ENCODE results near the gene KIF6.
"Not testable (repeated sequence)": the region's sequence is repeated elsewhere in the genome, so short reads cannot be mapped to it uniquely, and the experiment has no call there.

The KIF6 gene

DNA sequence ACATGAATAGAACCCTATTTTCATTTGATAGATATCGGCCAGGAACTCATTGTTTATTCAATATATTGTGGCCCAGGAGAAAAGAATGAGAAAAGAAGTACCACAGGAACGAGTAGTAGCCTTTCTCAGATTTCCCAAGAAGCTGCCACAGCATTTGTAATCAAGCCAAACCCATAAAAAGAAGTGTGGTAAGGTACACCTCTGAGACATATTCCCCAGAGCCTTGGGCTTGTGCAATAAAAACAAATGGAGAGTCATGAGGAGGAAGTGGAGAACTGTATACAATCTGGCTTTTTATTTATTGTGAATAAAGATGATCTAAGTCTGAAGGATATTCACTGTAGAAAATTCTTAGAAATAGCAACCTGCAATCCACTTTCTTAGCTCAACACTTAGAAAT, 36.7 kb downstream of the KIF6 start:
- peaks cover 32% of the 10 kb centered on the region for H3K27me3 Mint-ChIP-seq
- H3K9me3 Mint-ChIP-seq, result no peaks in the 10 kb centered on the region
- H3K4me3 Mint-ChIP-seq, result no peak overlapping the region
- no peaks in the 10 kb centered on the region for H3K36me3 Mint-ChIP-seq (ENCODE audit: low read depth)
- no peak overlapping the region for H3K27ac Mint-ChIP-seq
- H3K4me1 Mint-ChIP-seq (ENCODE audit: low read depth), result no peaks in the 10 kb centered on the region

DNA sequence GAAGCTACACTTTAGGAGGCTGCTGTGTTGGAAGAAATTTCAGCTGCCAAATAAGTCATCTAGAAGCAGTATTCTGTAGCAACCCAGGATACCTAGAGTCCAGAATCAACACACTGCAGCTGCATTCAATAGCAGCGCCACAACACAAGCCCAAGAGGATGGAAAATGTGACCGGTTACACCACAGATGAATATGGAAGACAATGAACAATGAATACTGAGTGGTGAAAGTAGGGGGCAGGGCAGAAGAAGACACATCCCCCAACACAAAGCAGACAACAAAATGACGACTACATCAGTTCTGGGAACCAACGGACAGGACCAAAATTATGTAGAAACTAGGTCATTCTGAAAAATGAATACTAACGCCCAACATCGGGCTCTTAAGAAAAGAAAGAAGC, 38.2 kb downstream of the KIF6 start:
- Mint-ChIP-seq H3K36me3 (ENCODE audit: low read depth) (no peaks in the 10 kb centered on the region), H3K4me1 (ENCODE audit: low read depth) (no peaks in the 10 kb centered on the region), H3K4me3 (no peak overlapping the region), H3K27ac (no peak overlapping the region), H3K9me3 (no peaks in the 10 kb centered on the region), H3K27me3 (peaks cover 36% of the 10 kb centered on the region)

DNA sequence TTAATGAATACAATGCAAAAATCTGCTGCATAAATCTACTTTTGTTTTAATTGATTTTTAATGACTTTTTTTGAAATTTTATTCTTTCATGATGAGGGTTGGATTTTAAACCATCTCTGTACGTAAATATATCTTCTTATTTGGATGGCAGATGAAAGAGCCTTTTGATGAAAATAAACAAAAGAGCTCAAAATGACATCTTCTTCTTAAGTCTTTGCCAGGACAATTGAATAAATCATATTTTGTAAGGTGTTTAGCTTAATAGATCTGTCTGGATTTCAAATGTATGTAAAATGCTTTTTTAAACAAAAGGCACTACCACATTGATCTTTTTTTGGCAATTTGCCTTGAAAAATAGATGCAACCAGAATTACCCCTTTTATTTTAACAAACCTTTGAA, 39.3 kb downstream of the KIF6 start:
- Mint-ChIP-seq H3K36me3 (ENCODE audit: low read depth) (no peaks in the 10 kb centered on the region), H3K4me1 (ENCODE audit: low read depth) (no peaks in the 10 kb centered on the region), H3K27me3 (peaks cover 41% of the 10 kb centered on the region), H3K27ac (no peak overlapping the region), H3K9me3 (no peaks in the 10 kb centered on the region), H3K4me3 (no peak overlapping the region)

DNA sequence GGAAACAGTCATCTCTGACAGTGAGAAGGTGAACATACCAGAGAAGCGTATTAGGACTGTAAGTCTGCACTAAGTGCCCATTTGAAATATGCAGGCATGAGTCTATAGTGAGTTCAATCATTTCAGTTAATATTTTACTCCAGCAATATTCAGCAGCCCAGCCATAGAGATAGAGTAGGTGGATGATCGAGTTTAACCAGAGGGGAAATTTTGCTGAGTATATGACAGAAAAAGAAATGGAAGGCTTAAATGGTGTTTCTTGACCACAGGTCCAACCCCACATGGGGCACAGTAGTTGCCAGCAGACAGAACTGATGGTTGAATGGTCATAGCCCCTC, 39.8 kb downstream of the KIF6 start:
- H3K27ac Mint-ChIP-seq, result no peak overlapping the region
- no peaks in the 10 kb centered on the region for H3K36me3 Mint-ChIP-seq (ENCODE audit: low read depth)
- H3K4me1 Mint-ChIP-seq (ENCODE audit: low read depth), result no peaks in the 10 kb centered on the region
- H3K27me3 Mint-ChIP-seq, result peaks cover 38% of the 10 kb centered on the region
- no peak overlapping the region for H3K4me3 Mint-ChIP-seq
- H3K9me3 Mint-ChIP-seq, result no peaks in the 10 kb centered on the region

DNA sequence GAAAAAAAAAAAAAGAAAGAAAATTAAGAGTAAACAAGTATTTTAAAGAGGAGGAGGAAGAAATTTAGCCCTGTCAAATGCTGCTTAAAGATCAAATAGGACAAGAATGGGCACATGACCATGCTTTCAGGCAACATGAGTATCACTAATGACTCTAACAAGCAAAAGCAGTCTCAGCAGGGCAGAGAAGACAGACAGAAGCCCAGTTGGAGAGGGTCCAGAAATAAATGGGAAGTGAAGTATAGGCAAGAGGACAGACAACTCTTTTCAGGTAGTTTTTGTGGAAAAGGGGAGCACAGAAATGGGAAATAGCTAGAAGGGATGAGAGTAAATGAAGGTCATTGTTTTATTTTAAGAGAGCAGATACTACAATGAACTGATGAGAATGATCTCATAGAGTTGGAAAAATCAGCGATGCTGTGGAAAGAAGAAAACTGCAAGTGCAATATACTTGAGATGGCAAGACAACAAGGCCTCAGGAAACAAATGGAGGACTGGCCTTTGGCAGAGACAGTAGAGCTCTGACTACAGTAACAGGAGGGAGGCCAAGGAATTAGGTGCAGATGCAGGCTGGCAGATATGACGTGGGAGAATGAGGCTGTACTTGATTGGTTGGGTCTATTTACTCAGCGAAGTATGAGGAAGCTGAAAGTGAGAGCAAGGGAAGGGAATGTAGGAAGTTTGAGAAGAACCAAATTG, 40.3 kb downstream of the KIF6 start:
- Mint-ChIP-seq H3K9me3 (no peaks in the 10 kb centered on the region), H3K4me3 (no peak overlapping the region), H3K4me1 (ENCODE audit: low read depth) (no peaks in the 10 kb centered on the region), H3K27ac (no peak overlapping the region), H3K27me3 (peaks cover 33% of the 10 kb centered on the region), H3K36me3 (ENCODE audit: low read depth) (no peaks in the 10 kb centered on the region)

DNA sequence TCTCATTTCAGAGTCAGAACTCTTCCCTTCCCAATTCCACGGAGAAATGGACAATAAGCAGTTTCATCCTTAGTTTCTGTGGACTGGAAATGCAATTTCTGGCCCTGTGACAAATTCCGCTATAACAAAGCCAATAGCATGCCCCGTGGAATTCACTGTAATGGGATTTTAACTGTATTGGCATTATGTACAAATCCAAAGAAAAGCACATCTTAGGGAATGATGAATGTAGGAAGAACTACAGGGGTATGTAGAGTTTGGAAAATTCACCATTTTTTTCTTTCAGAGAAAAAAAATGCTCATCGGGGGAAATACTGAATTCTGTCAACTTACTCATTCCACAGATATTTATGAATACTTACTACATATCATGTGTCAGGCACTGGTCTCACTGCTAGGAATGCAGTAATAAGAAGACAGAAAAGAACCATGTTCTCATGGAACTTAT, 43.5 kb downstream of the KIF6 start:
- H3K36me3 Mint-ChIP-seq (ENCODE audit: low read depth), result no peaks in the 10 kb centered on the region
- peaks cover 3% of the 10 kb centered on the region for H3K9me3 Mint-ChIP-seq
- no peak overlapping the region for H3K4me3 Mint-ChIP-seq
- H3K27me3 Mint-ChIP-seq, result peaks cover 32% of the 10 kb centered on the region
- no peaks in the 10 kb centered on the region for H3K4me1 Mint-ChIP-seq (ENCODE audit: low read depth)
- no peak overlapping the region for H3K27ac Mint-ChIP-seq

DNA sequence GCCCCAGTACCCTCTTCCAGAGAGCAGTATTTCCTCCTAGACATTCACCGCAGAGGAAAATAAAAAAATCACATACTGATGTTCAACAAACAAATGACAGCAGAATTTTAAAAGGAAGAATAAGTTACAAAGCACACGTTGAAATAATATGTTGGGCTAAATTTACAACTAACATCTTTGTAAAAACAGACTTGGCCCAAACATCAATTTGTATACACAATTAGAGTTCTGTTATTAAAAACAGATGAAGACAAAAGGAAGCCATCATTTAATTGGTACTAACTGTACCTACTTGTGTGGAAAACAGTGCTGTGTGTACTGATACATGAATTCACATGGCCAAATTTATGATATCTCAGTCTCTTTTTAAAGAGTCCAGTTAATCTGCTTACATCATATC, 46.3 kb downstream of the KIF6 start:
- H3K4me1 Mint-ChIP-seq (ENCODE audit: low read depth), result no peaks in the 10 kb centered on the region
- H3K4me3 Mint-ChIP-seq, result no peak overlapping the region
- H3K27ac Mint-ChIP-seq, result no peak overlapping the region
- peaks cover 23% of the 10 kb centered on the region for H3K27me3 Mint-ChIP-seq
- H3K36me3 Mint-ChIP-seq (ENCODE audit: low read depth), result no peaks in the 10 kb centered on the region
- peaks cover 3% of the 10 kb centered on the region for H3K9me3 Mint-ChIP-seq

DNA sequence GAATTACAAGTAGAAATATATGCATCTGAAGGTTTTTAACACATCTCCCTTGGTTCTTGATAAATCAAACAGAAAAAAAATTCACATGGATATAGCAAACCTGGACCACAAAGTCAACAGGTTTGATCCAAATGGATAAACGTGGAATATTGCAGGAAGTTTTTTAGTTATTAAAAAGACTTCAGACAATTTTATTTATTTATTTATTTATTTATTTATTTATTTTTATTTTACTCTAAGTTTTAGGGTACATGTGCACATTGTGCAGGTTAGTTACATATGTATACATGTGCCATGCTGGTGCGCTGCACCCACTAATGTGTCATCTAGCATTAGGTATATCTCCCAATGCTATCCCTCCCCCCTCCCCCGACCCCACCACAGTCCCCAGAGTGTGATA, 47.9 kb downstream of the KIF6 start:
- not testable (repeated sequence) for H3K4me1 Mint-ChIP-seq (ENCODE audit: low read depth); H3K36me3 Mint-ChIP-seq (ENCODE audit: low read depth); H3K4me3 Mint-ChIP-seq; H3K27ac Mint-ChIP-seq; H3K9me3 Mint-ChIP-seq
- peaks cover 19% of the 10 kb centered on the region for H3K27me3 Mint-ChIP-seq

DNA sequence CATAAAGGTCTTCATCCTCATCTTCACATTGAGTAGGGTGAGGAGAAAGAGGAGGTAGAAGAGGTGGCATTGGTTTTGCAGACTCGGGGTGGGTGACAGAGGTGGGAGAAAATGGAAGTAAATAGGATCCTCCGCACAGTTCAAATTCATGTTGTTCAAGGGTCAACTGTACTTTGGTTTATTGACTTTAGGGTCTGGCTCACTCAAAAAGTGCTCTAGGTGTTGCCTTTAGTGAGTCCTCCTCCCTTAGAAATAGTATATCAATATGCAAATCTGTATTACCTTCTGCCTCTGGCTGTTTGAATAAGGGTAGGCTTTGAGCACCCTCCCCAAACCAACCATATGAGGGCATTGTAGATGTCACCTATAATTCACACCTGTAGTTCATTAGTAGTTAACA, 54.7 kb downstream of the KIF6 start:
- peaks cover 33% of the 10 kb centered on the region for H3K27me3 Mint-ChIP-seq
- H3K4me3 Mint-ChIP-seq, result no peak overlapping the region
- H3K4me1 Mint-ChIP-seq (ENCODE audit: low read depth), result no peaks in the 10 kb centered on the region
- H3K27ac Mint-ChIP-seq, result no peak overlapping the region
- no peaks in the 10 kb centered on the region for H3K36me3 Mint-ChIP-seq (ENCODE audit: low read depth)
- H3K9me3 Mint-ChIP-seq, result peaks cover 4% of the 10 kb centered on the region

DNA sequence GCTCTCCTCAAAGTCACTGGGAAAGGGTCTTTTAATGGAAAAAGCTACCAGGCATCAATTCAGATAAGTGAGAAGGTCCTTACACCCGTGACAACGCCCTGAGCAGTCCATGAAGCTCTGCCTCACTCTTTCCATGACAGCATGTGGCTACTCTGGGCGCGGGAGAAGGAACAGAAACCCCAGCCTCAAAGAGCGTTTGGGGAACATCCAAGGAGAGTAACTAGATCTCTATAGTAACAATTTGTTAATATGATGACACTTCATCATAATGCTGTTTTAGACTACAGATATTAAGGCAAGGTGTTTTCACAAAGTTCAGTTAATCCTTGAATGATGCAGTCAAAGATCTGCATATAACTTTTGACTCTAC, 55.2 kb downstream of the KIF6 start:
- peaks cover 4% of the 10 kb centered on the region for H3K9me3 Mint-ChIP-seq
- peaks cover 30% of the 10 kb centered on the region for H3K27me3 Mint-ChIP-seq
- H3K36me3 Mint-ChIP-seq (ENCODE audit: low read depth), result no peaks in the 10 kb centered on the region

DNA sequence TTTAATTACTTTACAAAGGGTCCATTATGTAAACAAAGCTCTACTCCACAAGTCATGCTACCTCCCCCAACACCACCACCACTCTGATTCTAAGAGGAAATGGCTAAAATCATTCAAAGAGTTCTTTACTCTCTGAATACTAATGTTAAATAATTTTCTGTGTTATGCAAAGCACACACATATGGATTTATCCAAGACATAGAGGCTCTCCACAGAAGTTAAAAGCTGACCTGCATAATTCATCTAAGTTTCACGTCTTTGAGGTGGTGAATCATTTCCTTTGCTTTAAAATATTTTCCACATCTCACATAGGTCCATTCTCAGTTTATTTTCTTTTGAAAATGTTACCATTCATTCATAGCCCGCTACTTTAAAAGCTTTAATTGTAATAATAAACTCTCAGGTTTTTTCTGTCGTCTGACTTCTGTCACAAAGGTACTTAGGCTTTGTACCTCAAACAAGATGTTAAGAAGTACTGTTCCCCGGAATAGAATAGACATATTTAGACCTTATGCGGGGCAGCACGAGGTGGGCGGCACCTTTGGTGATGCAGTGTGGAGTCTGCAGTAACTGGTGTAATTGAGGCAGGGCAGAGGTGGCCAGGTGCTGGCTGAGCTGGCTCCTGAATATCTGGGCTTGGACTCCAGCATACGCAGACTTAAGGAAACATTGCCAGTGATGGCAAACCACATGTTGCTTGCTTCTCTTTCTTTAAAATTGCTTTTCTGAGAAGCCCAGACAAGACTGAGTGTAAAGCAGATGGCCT, 55.8 kb downstream of the KIF6 start:
- Mint-ChIP-seq H3K9me3 (peaks cover 4% of the 10 kb centered on the region), H3K4me3 (no peak overlapping the region), H3K36me3 (ENCODE audit: low read depth) (no peaks in the 10 kb centered on the region), H3K4me1 (ENCODE audit: low read depth) (no peaks in the 10 kb centered on the region), H3K27me3 (peaks cover 32% of the 10 kb centered on the region), H3K27ac (no peak overlapping the region)

More for the DNA sequence above, 55.2 kb downstream of the KIF6 start:
- Mint-ChIP-seq H3K27ac (no peak overlapping the region), H3K4me1 (ENCODE audit: low read depth) (no peaks in the 10 kb centered on the region), H3K4me3 (no peak overlapping the region)

DNA sequence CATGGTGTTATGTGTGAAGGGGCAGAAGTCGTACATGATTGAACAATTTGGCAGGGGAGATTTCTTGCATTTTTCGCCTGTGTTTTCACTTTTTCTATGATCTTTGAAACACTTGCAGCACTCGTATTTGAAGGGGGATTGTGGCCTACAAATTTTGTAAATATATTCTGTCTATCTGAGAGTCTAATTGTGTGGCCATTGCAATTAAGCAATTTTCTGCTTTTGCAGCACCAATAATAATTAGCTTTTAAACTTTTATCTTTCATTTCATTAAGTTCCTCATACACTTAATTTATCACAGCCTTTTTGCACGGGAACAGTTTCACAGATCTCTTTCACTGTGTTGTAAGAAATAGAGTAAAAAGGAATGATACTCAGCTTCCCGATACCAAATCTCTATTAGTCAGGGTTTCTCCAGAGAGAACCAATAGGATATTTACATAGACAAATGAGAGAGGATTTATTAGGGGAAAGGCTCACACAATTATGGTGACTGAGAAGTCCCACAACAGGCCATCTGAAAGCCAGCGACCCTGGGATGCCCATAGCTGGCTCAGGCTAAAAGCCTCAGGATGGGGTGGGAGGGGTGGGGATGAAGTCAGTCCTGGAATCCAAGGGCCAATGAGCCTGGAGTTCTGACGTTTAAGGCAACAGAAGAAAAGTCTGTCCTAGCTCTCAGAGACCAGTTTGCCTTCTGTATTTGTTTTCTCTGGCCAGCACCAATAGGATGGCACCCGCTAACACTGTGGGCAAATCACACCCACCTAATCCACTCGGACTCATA, 58.3 kb downstream of the KIF6 start:
- Mint-ChIP-seq H3K9me3 (no peaks in the 10 kb centered on the region), H3K27ac (no peak overlapping the region), H3K27me3 (peaks cover 33% of the 10 kb centered on the region), H3K4me3 (no peak overlapping the region), H3K4me1 (ENCODE audit: low read depth) (no peaks in the 10 kb centered on the region), H3K36me3 (ENCODE audit: low read depth) (no peaks in the 10 kb centered on the region)

DNA sequence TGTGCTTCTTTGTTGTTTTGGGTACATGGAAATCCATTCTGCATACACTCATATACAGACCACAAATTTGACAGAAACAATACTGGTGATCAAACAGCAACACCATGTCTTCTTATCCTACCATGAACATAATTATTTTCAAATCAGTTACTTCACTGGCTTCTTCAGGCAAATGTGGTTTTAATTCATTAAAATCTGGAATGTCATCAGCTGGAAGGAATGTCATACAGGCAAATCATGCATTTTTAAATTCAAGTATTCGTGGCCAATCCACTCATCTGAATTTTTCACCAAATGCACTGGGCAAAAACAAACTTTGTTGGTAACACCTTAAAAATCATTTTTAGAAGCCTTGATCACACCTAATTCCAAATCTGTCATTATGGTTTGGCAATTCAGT, 59.3 kb downstream of the KIF6 start:
- H3K4me3 Mint-ChIP-seq, result no peak overlapping the region
- no peak overlapping the region for H3K27ac Mint-ChIP-seq
- H3K27me3 Mint-ChIP-seq, result peaks cover 27% of the 10 kb centered on the region
- no peaks in the 10 kb centered on the region for H3K36me3 Mint-ChIP-seq (ENCODE audit: low read depth)
- no peaks in the 10 kb centered on the region for H3K9me3 Mint-ChIP-seq
- H3K4me1 Mint-ChIP-seq (ENCODE audit: low read depth), result no peaks in the 10 kb centered on the region

DNA sequence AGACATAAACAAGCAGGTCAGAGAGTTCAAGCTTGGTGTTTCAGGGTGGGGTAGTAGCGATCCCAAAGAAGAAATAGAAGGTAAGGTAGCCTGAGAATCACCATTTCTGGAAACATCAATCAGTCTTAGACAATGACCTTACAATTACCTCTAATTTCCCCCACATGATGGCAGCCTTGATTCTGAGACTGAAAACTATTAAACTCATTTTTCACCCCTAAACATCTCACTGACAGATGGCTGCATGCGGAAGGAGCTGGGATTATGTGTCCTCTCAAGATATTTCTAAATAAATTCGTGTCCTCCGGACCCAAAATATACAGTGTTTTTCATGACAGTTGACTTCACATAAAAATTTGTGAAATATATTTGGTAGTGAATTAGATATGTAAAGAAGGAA, 61.0 kb downstream of the KIF6 start:
- no peaks in the 10 kb centered on the region for H3K9me3 Mint-ChIP-seq
- no peak overlapping the region for H3K27ac Mint-ChIP-seq
- no peak overlapping the region for H3K4me3 Mint-ChIP-seq
- H3K27me3 Mint-ChIP-seq, result peaks cover 29% of the 10 kb centered on the region
- H3K4me1 Mint-ChIP-seq (ENCODE audit: low read depth), result no peaks in the 10 kb centered on the region
- no peaks in the 10 kb centered on the region for H3K36me3 Mint-ChIP-seq (ENCODE audit: low read depth)

DNA sequence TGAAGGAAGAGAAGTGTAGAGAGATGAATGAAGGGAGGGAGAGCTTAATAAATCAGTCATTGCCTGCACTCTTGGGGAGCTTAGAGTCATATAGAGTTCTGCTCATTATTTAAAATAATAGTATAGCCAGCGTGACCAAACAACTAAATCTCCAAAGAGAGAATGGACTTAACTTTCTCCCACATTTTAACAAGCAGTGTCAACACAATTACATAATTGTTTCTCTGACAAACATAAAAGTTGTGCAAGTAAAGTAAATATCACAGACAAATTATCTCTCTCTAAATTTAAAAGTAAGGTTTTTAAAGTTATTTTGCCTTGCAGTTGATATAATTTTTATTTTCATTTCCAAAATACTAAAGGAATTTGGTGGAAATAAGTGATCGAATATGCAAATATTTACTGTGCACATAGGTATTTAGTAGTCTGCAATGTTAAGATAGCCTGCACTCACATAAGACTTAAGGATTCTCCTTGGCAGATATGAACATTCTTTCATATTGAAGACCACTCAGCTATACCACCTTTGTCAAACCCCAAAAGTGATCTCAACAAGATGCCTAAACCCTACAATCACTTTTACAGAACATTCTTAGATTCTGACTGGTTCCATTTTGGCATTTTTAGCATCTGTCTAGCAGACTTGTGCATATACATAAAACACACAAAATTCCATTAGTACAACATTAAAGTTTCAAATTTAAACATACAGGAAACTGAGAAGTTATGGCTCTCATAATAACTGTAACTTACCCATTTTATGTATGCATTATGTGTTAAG, 67.7 kb downstream of the KIF6 start:
- no peak overlapping the region for H3K4me3 Mint-ChIP-seq

More for the DNA sequence above, 67.7 kb downstream of the KIF6 start:
- Mint-ChIP-seq H3K4me1 (ENCODE audit: low read depth) (no peaks in the 10 kb centered on the region), H3K9me3 (no peaks in the 10 kb centered on the region), H3K36me3 (ENCODE audit: low read depth) (no peaks in the 10 kb centered on the region), H3K27ac (no peak overlapping the region), H3K27me3 (peaks cover 17% of the 10 kb centered on the region)
